G401.6 (cell line): ENCODE results near the gene PPP1R9B.
A peak's percentile ranks its signal among the peaks of the same experiment; 100 is the strongest.

Experiments used
- FAIRE-seq: peaks from 2 replicates; lab custom pipeline; 2012; peaks lifted over from hg19 to GRCh38; lab: Jason Lieb, UNC

Gene PPP1R9B

DNA sequence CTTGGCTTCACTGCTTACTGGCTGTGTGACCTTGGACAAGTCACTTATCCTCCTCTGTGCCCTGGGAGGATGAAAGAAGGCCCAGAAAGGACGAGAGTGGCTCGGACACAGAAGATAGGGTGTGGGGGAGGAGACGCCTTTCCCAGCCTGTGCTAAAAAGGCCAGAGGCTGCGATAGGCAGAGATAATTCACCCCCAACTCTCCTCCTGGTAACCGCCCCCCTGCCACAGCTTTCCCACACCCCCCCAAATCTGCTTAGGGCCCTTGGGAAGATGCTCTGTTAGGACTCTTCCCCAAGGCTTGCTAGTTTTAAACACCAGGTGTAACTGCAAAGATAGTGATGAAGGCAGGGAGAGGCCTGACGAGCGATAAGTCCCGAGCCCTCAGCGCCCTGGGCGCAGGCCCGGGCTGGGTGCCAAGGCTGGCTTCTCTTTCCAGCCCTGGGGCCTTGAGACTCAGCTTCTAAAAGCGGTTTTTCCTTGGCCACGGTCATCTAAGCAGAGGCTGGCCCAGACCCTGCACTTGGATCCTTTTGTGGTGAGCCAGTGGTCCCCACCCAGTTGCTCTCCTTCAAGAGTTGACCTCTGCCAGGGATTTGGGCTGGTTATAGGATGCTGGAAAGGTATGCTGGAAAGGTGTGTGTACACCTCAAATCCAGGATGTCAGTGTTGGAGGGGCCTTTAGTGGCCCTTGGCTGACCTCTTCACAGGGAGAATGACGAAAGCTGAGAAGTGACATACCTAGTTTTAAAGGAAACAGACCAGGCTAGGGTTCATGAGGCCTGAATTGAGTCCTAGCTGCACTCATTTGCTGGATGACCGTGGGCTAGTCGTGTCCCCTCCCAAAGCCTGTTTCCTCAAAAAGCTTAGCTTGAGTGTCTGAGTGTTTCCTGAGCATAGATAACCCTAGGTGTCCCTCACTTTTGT, 3.4 kb upstream of the PPP1R9B start:
- FAIRE-seq: no peak

DNA sequence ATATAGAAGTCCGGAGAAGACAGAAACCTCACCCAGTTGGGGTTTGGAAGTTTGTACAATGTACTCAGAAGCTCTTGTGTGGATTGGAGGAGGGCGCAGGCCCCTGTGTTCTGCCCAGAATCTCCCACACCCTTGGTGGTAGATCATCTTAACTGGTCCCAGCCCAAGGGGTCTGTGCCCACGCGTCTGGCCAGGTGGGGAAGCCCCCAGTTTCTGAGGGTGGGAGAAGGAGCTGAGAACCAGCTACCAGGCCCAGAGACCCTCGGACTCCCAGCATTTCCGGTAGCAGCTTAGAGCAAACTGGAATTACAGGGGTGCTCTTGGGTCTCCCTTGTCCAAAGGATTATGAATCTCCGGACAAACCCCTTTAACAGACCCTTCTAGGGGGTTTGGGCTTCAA, 2.3 kb upstream of the PPP1R9B start:
- FAIRE-seq: no peak

DNA sequence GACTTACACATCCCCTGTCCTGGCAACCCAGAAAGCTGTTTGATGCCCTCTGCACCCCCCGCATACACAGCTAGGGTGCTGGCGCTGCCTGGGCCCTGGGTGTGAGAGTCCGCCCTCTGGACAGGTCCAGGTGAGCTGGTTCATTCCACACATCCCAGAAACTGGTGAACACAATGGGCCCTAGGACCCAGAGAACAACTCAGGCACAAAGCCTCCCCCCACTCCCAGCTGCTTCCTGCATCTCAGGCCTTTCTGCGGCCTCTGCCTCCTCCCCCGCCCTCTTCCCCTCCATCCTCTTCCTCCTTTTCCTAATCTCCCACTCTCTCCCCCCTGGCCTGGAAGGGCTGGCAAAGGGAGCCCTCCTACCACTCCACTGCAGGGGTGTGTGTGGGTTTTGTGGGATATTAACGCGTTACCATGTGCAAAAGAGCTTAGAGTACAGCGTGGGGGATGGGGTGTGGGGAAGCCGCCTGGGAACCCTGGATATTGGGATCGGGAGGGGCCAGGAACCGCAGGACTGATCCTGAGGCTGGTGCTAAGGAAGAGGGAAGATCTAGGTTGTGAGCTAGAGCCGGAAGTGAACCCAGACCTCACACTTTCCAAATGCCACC, 1.6 kb upstream of the PPP1R9B start:
- FAIRE-seq: peak; percentile 50

- no peak for FAIRE-seq
Measured at GRCh38 chr17:50151041-50151936, 812 bp upstream of the PPP1R9B start.

DNA sequence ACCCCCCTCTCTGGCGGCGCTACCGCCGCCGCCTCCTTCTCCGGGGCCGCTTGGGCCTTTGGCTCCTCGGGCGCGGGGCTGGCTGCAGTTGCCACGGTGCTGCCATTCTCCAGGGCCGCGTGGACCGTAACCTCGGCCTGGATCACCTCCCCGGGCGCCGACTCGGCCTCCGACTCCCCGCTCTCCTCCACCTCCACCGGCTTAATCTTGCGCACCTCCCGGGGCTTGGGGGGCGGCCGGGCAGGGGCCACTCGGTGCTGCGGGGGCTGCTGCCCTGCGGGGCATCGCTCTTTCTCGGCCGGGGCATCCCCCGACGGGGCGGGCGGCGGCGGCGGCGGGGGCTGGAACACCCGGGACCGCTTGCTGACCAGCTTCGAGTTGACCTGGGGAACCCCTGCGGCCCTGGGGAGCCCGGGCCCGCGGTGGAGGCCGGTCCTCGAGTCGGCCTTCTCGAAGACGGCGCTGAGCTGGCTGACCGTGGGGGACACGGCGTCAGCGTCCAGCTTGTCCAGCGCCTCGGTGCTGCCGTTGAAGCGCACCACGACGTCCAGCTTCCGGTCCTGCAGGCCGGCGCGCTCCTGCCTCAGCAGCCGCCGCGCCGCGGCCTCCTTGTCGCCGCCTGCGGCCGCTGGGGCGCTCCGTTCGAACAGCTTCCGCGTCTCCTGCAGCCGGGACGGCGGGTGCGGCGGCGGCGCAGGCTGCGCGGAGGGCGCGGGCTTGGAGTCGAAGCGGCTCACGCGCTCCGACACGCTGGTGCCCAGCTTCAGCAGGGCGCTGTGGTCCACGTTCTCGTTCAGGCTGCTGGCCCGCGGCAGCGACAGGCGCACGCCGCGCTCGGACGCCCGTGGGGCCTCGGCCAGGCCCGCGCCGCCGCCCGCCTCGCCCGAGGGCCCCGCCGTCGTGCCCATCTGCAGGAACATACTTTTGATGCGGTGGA, 792 bp downstream of the PPP1R9B start:
- FAIRE-seq: no peak

DNA sequence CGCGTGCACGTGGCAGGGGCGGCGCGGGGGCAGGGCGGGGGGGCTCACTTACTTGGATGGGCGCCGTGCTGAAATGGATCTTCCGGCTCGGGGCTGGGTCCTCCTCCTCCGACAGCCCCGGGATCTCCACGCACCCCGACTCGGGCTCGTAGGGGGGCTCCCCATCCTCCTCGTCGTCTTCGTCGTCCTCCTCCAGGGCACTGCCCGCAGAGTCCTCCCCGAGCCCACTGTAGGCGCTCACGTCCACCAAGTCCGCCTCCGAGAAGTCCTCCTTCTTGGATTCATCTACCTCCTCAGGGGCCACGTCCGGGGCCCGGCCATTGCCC, 1.4 kb downstream of the PPP1R9B start:
- no peak for FAIRE-seq

DNA sequence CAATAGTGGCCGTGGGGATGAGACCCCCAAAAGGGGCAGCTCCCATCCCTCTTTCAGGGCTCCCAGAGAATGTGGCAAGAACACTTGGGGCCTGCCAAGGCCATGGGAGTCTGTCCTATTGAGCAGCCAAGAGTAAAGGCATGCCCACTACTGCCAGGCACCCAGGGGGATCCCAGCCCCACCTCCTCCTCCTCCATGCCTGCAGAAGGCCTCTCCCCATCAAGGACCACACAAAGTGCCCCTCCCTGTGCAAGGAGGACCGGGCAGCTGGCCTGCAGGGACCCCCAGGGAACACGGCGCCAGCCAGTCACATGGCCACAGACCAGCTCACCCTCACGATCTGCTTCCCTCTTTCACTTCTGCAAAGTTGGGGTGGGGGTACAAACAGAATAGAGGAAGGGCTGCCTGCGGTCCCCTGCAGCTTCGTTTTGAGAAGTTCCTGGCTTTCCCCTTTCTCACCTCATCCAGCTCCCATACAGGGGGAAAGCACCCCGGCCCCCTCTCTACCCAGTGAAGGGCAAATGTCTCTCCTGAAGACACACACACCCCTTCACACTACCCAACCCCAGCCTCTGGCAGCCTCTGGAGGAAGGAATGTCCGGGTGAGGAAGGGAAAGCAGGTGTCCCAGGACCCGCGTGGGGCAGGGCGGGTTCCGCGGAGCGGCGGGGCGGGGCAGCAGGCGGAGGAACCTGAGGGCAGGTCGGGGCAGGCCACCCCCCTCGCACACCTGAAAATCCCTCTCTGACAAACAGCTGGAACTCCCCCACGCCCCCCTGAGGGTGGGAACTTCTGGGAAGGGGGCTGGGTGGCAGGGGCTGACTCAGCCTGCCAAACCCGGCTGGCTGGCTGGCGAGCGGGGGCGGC, 2.0 kb downstream of the PPP1R9B start:
- no peak for FAIRE-seq

DNA sequence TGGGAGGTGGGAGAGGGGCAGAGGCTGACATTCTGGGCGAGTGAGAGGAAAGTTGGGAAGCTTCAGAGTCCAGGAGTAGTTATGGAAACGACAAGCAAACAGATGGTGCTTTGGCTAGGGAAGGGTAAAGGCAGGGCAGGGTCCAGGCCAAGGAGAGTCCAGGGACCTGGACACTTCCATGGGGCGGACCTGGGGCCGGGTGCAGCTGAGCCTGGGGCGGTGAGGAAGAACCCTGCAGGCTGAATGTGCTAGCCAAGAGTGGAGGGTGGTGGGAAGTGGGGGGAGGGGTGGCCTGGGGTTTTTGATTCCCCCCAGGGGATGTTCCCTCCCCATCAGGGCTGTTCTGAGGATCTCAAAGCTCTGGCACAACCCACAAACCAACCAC, 2.6 kb downstream of the PPP1R9B start:
- no peak for FAIRE-seq

- no peak for FAIRE-seq
Measured at GRCh38 chr17:50146927-50147665, 3.4 kb downstream of the PPP1R9B start.

DNA sequence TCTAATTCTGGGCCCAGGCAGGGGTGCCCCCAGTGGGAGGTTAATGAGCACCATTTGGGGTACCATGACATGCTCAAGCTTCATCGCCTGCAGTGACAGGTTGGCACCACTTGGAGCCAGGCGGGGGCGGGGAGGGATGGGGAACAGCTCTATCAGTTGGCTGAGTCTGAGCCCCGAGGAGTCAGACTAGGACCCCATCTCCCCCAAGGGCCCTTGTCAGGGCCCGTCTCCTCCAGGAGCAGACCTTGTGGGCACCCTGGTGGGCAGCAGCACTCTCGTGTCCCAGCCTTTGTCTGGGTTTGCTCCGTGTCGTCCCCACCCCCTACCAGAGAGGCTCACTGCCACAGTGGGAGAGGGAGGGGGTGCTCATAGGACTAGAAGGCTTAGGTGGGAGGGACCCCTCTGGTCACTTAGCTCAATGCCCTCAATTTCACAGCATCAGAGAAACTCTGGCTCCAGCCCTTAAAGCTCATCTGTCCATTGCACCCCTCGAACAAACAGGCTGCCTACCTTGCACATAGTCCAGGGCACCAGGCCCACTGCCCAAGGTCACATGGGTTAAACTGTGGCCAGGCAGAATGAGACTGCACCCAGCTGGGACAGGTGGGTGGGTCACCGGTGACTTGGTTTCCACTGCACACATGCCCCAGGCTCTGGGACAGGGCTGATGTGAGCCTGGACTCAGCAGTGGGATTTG, 4.1 kb downstream of the PPP1R9B start:
- no peak for FAIRE-seq

DNA sequence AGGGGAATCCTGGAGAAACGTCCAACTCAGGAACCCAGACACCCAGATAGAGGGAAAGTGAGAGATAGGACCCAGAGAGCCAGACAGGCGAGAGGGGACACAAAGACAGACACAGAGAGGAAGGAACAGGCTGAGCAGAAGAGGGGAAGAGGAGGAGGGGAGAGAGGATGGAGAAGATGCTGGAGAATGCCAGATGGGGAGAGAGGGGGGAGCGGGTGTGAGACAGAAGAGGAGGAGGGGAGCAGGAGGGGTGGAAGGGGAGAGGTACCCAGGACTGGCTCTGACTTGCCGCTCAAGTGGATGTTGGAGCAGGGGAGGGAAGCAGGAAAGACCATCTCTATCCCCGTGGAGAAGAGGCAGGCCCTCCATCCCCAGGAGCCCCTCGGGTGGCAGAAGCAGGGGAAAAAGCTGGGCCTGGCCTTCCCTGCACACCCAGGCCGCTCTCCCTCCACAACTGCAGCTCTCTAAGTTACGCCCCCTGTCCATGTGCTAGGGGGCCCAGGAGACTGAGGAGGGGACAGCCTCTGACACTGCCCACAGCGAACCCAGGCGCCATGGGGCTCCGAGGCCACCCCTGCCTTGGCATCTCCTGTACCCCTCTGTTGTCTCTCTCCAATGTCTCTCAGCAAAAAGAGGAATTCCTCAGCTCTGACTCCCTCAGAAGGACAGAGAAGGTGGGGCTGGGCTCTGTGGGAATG, 4.8 kb downstream of the PPP1R9B start:
- FAIRE-seq: no peak

- FAIRE-seq: no peak
Measured at GRCh38 chr17:50144845-50145531, 5.5 kb downstream of the PPP1R9B start.

DNA sequence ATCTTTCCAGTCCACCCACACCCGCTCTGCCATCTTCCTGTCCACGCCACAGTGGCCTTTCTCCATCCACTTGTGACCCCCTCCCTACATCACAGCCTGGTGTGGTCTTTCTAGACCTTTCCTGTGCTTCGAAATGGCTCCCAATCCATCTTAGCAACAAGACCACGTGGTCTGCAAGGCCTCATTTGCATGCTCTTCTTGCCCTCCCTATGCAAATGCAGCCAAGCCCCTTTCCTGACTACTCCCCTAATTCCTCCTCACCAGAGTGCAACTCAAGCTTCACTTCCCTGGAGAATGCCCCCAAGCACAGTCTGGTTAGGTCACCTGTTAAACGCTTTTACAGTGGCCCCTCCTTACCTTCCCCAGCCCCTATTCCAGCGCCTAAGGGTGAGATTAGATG, 6.1 kb downstream of the PPP1R9B start:
- FAIRE-seq: no peak

GRCh38 chr17:50143461-50144176, 6.9 kb downstream of the PPP1R9B start:
- FAIRE-seq: no peak

- no peak for FAIRE-seq
Measured at GRCh38 chr17:50141745-50142110, 8.7 kb downstream of the PPP1R9B start.

DNA sequence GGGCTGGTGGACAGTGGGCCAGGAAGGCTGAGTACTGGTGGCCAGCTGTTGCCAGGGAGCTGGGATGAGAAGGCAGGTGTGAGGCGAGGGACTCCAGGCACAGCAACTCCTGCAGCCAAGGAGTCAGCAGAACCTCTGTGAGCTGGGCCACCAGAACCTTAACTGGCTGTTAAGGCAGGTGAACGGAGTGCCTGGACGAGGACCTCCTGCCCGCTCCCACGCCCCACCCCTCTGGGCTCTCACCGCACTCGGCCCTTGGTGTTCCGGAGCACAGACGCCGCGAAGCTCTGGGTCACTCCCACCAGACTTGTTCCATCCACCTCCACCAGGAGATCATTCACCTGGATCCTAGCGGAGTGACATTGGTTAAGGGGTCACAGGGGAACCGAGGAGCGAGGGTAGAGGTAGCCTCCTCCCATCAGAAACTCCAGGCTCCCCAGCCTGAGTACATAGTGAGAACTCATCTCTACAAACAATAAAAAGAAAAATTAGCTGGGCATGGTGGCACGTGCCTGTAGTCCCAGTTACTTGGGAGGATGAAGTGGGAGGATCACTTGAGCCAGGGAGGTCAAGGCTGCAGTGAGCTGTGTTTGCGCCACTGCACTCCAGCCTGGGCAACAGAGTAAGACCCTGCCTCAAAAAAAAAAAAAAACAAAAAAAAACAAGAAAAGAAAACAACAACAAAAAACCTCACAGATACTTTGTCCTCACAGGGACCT, 9.3 kb downstream of the PPP1R9B start:
- no peak for FAIRE-seq
